ENCODE results near the gene KLF7.

Gene KLF7

GRCh38 chr2:207123335-207123744, 42.4 kb downstream of the KLF7 start:
- peak in 2 of 3 experiments; percentile 44 to 75 for DNase-seq

GRCh38 chr2:207122651-207123334, 43.0 kb downstream of the KLF7 start:
- DNase-seq, result peak in 2 of 3 experiments; percentile 69 to 80

GRCh38 chr2:207121784-207122183, 44.0 kb downstream of the KLF7 start:
- no peak for DNase-seq

- DNase-seq, result no peak
Observed at GRCh38 chr2:207119048-207119447, 46.7 kb downstream of the KLF7 start.

- DNase-seq, result no peak
Observed at GRCh38 chr2:207117668-207118067, 48.1 kb downstream of the KLF7 start.

GRCh38 chr2:207115715-207116364, 49.9 kb downstream of the KLF7 start:
- no peak for DNase-seq

GRCh38 chr2:207113414-207113813, 52.3 kb downstream of the KLF7 start:
- peak; percentile 21 to 98 (median 91) for DNase-seq

- DNase-seq, result no peak
Observed at GRCh38 chr2:207112785-207113184, 53.0 kb downstream of the KLF7 start.

GRCh38 chr2:207112383-207112782, 53.4 kb downstream of the KLF7 start:
- DNase-seq, result no peak

- DNase-seq, result no peak
Observed at GRCh38 chr2:207111757-207112156, 54.0 kb downstream of the KLF7 start.

GRCh38 chr2:207110715-207111114, 55.0 kb downstream of the KLF7 start:
- DNase-seq, result no peak

- no peak for DNase-seq
Observed at GRCh38 chr2:207110310-207110709, 55.4 kb downstream of the KLF7 start.

- DNase-seq, result no peak
Observed at GRCh38 chr2:207109768-207110167, 56.0 kb downstream of the KLF7 start.

- no peak for DNase-seq
Observed at GRCh38 chr2:207108440-207108839, 57.3 kb downstream of the KLF7 start.

- peak in 2 of 3 experiments; percentile 83 to 96 for DNase-seq
Observed at GRCh38 chr2:207107551-207107950, 58.2 kb downstream of the KLF7 start.

- no peak for DNase-seq
Observed at GRCh38 chr2:207107131-207107530, 58.6 kb downstream of the KLF7 start.

GRCh38 chr2:207103132-207103531, 62.6 kb downstream of the KLF7 start:
- DNase-seq, result no peak

- DNase-seq, result no peak
Observed at GRCh38 chr2:207101984-207102383, 63.8 kb downstream of the KLF7 start.

- no peak for DNase-seq
Observed at GRCh38 chr2:207097278-207097677, 68.5 kb downstream of the KLF7 start.

- DNase-seq, result no peak
Observed at GRCh38 chr2:207095963-207096362, 69.8 kb downstream of the KLF7 start.

GRCh38 chr2:207093234-207093633, 72.5 kb downstream of the KLF7 start:
- DNase-seq, result no peak

GRCh38 chr2:207092818-207093217, 72.9 kb downstream of the KLF7 start:
- DNase-seq, result no peak

- no peak for DNase-seq
Observed at GRCh38 chr2:207091928-207092327, 73.8 kb downstream of the KLF7 start.

GRCh38 chr2:207091176-207091575, 74.6 kb downstream of the KLF7 start:
- DNase-seq, result no peak

GRCh38 chr2:207090389-207090788, 75.4 kb downstream of the KLF7 start:
- peak in 1 of 3 experiments; percentile 26 for DNase-seq

All from NCI-H1417 (cell line).